ENCODE results near the gene C1QL1. TPM values are rescaled to one million over a fixed set of nuclear protein-coding genes. Genes with fewer than 3 reads are reported as not detected.

Gene C1QL1
- total and polyA plus RNA-seq, 7 experiments from 2014 or later: 0.29 TPM; not detected in 6

DNA sequence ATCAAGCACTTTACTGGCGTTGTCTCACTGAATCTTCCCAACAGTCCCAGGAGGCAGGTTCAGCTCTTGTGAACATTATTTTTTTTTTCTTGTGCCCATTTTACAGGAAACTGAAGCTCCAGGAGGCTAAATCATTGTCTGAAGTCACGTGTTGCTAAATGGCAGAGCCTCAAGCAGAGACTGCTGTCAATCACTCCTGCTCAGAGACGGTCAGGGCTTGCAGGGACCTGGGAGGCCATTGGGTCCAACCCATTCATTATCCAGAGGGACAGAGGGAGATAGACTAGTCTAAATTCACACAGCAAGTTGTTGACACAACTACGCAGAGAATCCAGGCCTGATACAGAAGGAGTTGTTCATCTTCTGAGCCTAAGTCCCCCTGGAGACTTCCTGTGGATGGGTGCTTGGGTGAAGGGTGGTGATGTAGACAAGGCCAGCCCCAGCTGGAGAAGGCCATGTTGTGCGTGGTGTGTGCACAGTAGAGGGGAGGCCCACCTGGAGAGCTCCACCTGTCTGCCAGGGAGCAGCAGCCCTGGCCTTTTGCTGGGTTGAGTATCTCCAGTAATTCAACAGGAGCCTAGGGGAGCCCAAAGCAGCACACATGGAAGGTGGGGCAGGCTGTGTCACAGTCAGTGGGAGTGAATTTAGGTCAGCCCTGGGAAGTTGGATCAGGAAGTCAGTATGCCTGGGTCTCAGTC is 24.3 kb upstream of the C1QL1 start:
- peaks cover 27 to 47% (median 40%) of the 10 kb centered on the region in 5 donors for H3K27me3 Mint-ChIP-seq
- CTCF ChIA-PET: interaction anchor here (0.5 to 1.7 kb wide), 2 partner anchors 19 to 30 kb away, joined by 3 to 5 read pairs; no protein-coding TSS in a partner anchor

DNA sequence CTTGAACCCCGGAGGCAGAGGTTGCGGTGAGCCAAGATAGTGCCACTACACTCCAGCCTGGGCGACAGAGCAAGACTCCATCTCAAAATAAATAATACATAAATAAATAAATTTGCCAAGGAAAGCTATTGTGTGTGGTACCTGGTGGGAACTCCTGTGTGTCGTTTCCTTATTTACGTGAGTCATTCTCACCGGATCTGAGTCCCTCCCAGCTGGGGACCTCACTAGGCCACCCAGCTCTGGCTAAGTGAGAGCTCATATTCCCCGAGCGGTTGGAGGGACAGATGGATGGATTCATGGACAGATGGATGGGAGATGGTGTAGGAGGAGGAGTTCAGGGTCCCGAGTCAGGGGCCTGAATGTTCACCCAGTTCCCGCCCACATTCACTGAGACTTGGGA is 22.9 kb upstream of the C1QL1 start:
- Histone ChIP-seq H3K27me3 (ENCODE audit: control insufficient read depth in 2 of 2, insufficient read depth in 2 of 2, low read length in 2 of 2) (no peaks in the 10 kb centered on the region), H3K4me3 (ENCODE audit: low read length) (no peak overlapping the region), H3K4me1 (ENCODE audit: control insufficient read depth in 2 of 2, insufficient read depth in 2 of 2, low read length in 2 of 2) (no peaks in the 10 kb centered on the region), H3K9me3 (ENCODE audit: control insufficient read depth in 2 of 3, low read length in 3 of 3) (no peaks in the 10 kb centered on the region), H3K27ac (ENCODE audit: low read depth, low read length) (no peak overlapping the region), H3K36me3 (ENCODE audit: control insufficient read depth in 2 of 3, insufficient read depth in 3 of 3, low read length in 3 of 3) (no peaks in the 10 kb centered on the region)
- CTCF ChIA-PET: no interaction called here
- POLR2A ChIA-PET: no interaction called here
- intact Hi-C loops (cut with micrococcal nuclease): no loop called here
- Mint-ChIP-seq H3K4me1 (peaks cover 2 to 13% (median 8%) of the 10 kb centered on the region in 7 donors), H3K36me3 (no peaks in the 10 kb centered on the region), H3K4me3 (no peak overlapping the region), H3K9me3 (peaks cover 0 to 1% (median 0%) of the 10 kb centered on the region in 11 donors), H3K27ac (no peak overlapping the region), H3K27me3 (peaks cover 35 to 53% (median 40%) of the 10 kb centered on the region in 5 donors)
- DNase-seq (no peak), ATAC-seq (no peak)

More for the DNA sequence above, 24.3 kb upstream of the C1QL1 start:
- Mint-ChIP-seq H3K4me3 (no peak overlapping the region), H3K9me3 (peaks cover 0 to 1% (median 0%) of the 10 kb centered on the region in 11 donors), H3K27ac (no peak overlapping the region), H3K4me1 (peaks cover 0 to 9% (median 5%) of the 10 kb centered on the region in 7 donors), H3K36me3 (peaks cover 0 to 1% (median 0%) of the 10 kb centered on the region in 5 donors)
- Histone ChIP-seq H3K27ac (ENCODE audit: low read depth, low read length) (no peak overlapping the region), H3K9me3 (ENCODE audit: control insufficient read depth in 2 of 3, low read length in 3 of 3) (no peaks in the 10 kb centered on the region), H3K4me1 (ENCODE audit: control insufficient read depth in 2 of 2, insufficient read depth in 2 of 2, low read length in 2 of 2) (no peaks in the 10 kb centered on the region), H3K27me3 (ENCODE audit: control insufficient read depth in 2 of 2, insufficient read depth in 2 of 2, low read length in 2 of 2) (no peaks in the 10 kb centered on the region), H3K36me3 (ENCODE audit: control insufficient read depth in 2 of 3, insufficient read depth in 3 of 3, low read length in 3 of 3) (no peaks in the 10 kb centered on the region), H3K4me3 (ENCODE audit: low read length) (no peak overlapping the region)
- DNase-seq (no peak), ATAC-seq (no peak)
- intact Hi-C loops (cut with micrococcal nuclease): no loop called here
- POLR2A ChIA-PET: no interaction called here

DNA sequence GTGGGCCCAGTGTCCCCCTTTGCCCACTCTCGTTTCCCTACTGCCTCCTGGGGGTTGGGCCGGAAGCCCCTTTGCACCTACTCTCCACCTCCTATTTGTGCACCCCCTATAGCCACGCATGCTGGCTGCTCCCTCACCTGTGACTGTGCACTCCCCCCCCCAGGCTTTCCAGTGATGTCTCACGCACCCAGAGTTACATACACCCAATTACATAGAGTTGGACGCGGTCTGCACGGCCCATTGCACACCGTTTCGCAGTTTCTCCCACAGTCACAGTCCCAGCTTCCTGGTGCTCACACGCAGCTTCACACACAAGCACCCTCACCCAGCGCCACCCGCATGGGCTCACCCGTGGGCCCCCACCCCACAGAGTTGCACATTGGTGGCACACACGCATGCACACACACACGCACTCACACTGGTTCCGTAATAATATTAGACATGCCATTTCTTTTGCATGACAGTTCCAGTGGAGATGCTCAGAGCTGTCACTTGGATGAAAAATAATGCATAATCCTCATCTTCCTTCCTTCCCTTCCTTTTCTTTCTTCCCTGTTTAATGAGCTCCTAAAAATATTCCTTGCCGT is 21.5 kb upstream of the C1QL1 start:
- Mint-ChIP-seq H3K36me3 (no peaks in the 10 kb centered on the region), H3K27me3 (peaks cover 33 to 60% (median 38%) of the 10 kb centered on the region in 5 donors), H3K27ac (no peak overlapping the region), H3K9me3 (peaks cover 0 to 3% (median 0%) of the 10 kb centered on the region in 11 donors), H3K4me3 (peak overlapping the region in 1 of 10 donors; percentile 30), H3K4me1 (peaks cover 2 to 13% (median 8%) of the 10 kb centered on the region in 7 donors)
- DNase-seq (no peak), ATAC-seq (no peak)
- Histone ChIP-seq H3K4me1 (ENCODE audit: control insufficient read depth in 2 of 2, insufficient read depth in 2 of 2, low read length in 2 of 2) (no peaks in the 10 kb centered on the region), H3K27ac (ENCODE audit: low read depth, low read length) (no peak overlapping the region), H3K4me3 (ENCODE audit: low read length) (no peak overlapping the region), H3K9me3 (ENCODE audit: control insufficient read depth in 2 of 3, low read length in 3 of 3) (no peaks in the 10 kb centered on the region), H3K27me3 (ENCODE audit: control insufficient read depth in 2 of 2, insufficient read depth in 2 of 2, low read length in 2 of 2) (no peaks in the 10 kb centered on the region), H3K36me3 (ENCODE audit: control insufficient read depth in 2 of 3, insufficient read depth in 3 of 3, low read length in 3 of 3) (no peaks in the 10 kb centered on the region)
- ChIA-PET POLR2A (no interaction called here), CTCF (no interaction called here)
- intact Hi-C loops (cut with micrococcal nuclease): no loop called here

DNA sequence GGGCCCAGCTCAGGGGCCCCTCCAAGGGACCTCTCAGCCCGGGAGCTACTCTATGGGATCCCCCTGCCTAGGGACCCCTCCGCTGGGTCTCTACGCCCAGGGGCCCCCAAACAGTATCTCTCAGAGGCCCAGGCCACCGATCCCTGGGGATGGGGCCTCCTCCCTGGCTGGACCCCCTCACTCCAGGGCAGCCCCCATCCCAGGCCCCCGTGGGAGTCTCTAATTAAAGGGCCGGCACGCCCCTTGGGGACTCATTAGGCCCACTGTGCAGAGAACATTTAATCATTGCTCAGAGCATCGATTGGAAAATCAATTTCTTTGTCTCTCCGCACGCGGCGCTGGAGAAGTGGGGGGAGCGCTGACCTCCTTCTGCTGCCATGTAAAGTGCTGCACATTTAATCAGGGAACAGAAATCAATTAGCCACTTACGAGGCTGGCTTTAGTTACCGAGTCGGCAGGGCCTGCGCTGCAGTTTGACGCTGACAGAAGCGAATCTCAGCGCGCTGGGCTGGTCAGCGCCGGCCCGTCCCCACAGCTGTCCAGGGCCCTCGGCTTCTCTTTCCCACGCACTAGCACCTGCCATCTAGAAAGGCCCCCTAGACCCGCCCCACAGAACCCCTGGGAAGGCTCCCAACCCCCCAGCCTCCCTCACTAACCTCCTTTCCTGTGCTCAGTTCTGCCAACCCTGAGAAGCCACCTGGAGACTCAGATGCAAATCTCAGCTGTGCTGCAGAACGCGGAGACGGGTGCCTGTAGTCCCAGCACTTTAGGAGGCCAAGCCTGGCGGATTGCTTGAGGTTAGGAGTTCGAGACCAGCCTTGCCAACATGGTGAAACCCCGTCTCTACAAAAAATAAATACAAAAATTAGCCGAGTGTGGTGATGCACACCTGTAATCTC is 20.2 kb upstream of the C1QL1 start:
- DNase-seq: no peak
- no peaks in the 10 kb centered on the region for H3K36me3 Mint-ChIP-seq
- intact Hi-C loops (cut with micrococcal nuclease): no loop called here
- Histone ChIP-seq H3K36me3 (ENCODE audit: control insufficient read depth in 2 of 3, insufficient read depth in 3 of 3, low read length in 3 of 3) (no peaks in the 10 kb centered on the region), H3K27me3 (ENCODE audit: control insufficient read depth in 2 of 2, insufficient read depth in 2 of 2, low read length in 2 of 2) (no peaks in the 10 kb centered on the region), H3K9me3 (ENCODE audit: control insufficient read depth in 2 of 3, low read length in 3 of 3) (no peaks in the 10 kb centered on the region), H3K4me3 (ENCODE audit: low read length) (no peak overlapping the region), H3K27ac (ENCODE audit: low read depth, low read length) (no peak overlapping the region), H3K4me1 (ENCODE audit: control insufficient read depth in 2 of 2, insufficient read depth in 2 of 2, low read length in 2 of 2) (no peaks in the 10 kb centered on the region)
- ATAC-seq: no peak
- no peak overlapping the region for H3K27ac Mint-ChIP-seq
- ChIA-PET CTCF (interaction anchor here (1.0 kb wide), 1 partner anchor 33 kb away, joined by 3 read pairs; no protein-coding TSS in a partner anchor), POLR2A (interaction anchor here (0.7 kb wide), 1 partner anchor 339 kb away, joined by 3 read pairs; no protein-coding TSS in a partner anchor)
- H3K4me3 Mint-ChIP-seq: peak overlapping the region in 4 of 10 donors; percentile 16 to 53 (median 48)
- peaks cover 0 to 13% (median 8%) of the 10 kb centered on the region in 7 donors for H3K4me1 Mint-ChIP-seq
- peaks cover 22 to 53% (median 29%) of the 10 kb centered on the region in 5 donors for H3K27me3 Mint-ChIP-seq
- peaks cover 0 to 3% (median 0%) of the 10 kb centered on the region in 11 donors for H3K9me3 Mint-ChIP-seq

DNA sequence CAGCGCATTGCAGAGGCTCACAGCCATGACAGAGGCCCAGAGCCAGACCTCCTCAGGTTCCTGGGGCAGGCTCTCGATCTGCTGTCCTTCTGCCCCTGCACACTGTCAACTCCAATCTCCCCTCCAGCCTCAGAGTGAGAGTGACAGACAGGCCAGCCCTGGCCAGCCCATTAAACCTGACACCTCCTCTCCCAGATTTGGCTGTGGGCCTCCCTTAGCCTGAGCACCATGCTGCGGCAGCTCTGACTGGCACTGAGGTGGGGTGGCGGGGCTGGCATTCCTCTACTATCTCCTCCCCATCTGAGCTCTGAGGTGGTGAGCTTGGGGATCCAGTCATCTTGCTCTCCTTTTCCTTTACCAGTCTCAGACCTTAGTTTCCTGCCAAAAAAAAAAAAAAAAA is 15.5 kb upstream of the C1QL1 start:
- no peaks in the 10 kb centered on the region for H3K4me1 ChIP-seq (ENCODE audit: control insufficient read depth in 2 of 2, insufficient read depth in 2 of 2, low read length in 2 of 2)
- intact Hi-C loops (cut with micrococcal nuclease): no loop called here
- Mint-ChIP-seq H3K9me3 (peaks cover 0 to 3% (median 0%) of the 10 kb centered on the region in 11 donors), H3K27ac (no peak overlapping the region), H3K4me3 (no peak overlapping the region), H3K36me3 (no peaks in the 10 kb centered on the region), H3K4me1 (peaks cover 0 to 13% (median 8%) of the 10 kb centered on the region in 7 donors), H3K27me3 (peaks cover 22 to 53% (median 31%) of the 10 kb centered on the region in 5 donors)
- H3K4me3 ChIP-seq (ENCODE audit: low read length): no peak overlapping the region
- POLR2A ChIA-PET: no interaction called here
- H3K9me3 ChIP-seq (ENCODE audit: control insufficient read depth in 2 of 3, low read length in 3 of 3): no peaks in the 10 kb centered on the region
- CTCF ChIA-PET: no interaction called here
- no peaks in the 10 kb centered on the region for H3K36me3 ChIP-seq (ENCODE audit: control insufficient read depth in 2 of 3, insufficient read depth in 3 of 3, low read length in 3 of 3)
- no peak for ATAC-seq
- no peak for DNase-seq
- no peaks in the 10 kb centered on the region for H3K27me3 ChIP-seq (ENCODE audit: control insufficient read depth in 2 of 2, insufficient read depth in 2 of 2, low read length in 2 of 2)
- H3K27ac ChIP-seq (ENCODE audit: low read depth, low read length): no peak overlapping the region

DNA sequence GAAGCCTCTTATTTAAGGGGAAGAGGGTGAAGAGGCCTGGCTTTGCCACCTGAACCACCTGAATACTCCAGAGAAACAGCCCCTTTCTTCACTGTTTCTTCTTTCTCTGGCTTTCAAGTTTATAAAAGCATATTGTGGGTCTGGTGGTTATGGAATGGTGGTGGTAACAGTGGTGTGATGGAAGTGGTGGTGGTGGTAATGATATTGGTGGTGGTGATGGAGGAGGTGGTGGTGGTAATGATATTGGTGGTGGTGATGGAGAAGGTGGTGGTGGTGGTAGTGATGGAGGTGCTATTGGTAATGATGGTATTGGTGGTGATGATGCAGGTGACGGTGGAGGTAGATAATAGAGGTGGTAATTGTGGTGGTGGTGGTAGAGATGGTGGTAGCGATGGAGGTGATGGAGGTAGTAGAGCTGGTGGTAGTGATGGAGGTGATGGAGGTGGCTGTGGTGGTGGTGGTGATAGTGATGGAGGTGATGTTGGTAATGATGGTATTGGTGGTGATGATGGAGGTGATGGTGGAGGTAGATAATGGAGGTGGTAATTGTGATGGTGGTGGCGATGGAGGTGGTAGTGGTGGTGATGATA is 14.1 kb upstream of the C1QL1 start:
- Mint-ChIP-seq H3K36me3 (no peaks in the 10 kb centered on the region), H3K9me3 (peaks cover 0 to 3% (median 0%) of the 10 kb centered on the region in 11 donors), H3K27me3 (peaks cover 16 to 49% (median 28%) of the 10 kb centered on the region in 5 donors), H3K4me3 (peak overlapping the region in 1 of 10 donors; percentile 30), H3K27ac (no peak overlapping the region), H3K4me1 (peaks cover 0 to 3% (median 2%) of the 10 kb centered on the region in 7 donors)
- H3K27me3 ChIP-seq (ENCODE audit: control insufficient read depth in 2 of 2, insufficient read depth in 2 of 2, low read length in 2 of 2): no peaks in the 10 kb centered on the region
- no peak for DNase-seq
- H3K9me3 ChIP-seq (ENCODE audit: control insufficient read depth in 2 of 3, low read length in 3 of 3): no peaks in the 10 kb centered on the region
- no peak overlapping the region for H3K4me3 ChIP-seq (ENCODE audit: low read length)
- intact Hi-C loops (cut with micrococcal nuclease): no loop called here
- H3K36me3 ChIP-seq (ENCODE audit: control insufficient read depth in 2 of 3, insufficient read depth in 3 of 3, low read length in 3 of 3): no peaks in the 10 kb centered on the region
- ATAC-seq: no peak
- H3K27ac ChIP-seq (ENCODE audit: low read depth, low read length): no peak overlapping the region
- POLR2A ChIA-PET: no interaction called here
- no peaks in the 10 kb centered on the region for H3K4me1 ChIP-seq (ENCODE audit: control insufficient read depth in 2 of 2, insufficient read depth in 2 of 2, low read length in 2 of 2)
- CTCF ChIA-PET: no interaction called here

Data from naive thymus-derived CD4-positive, alpha-beta T cell (primary cell).